HUES48 (cell line): ENCODE data around the gene SH2D3C.

Experiments
- H3K27ac ChIP-seq: one replicate; pipeline ENCODE4 v1.7.0; 2013; ENCODE audit warnings: low read depth, low read length, inconsistent platforms
- H3K27me3 ChIP-seq: 2 replicates; pipeline ENCODE4 v1.6.1; 2013; ENCODE audit warnings: mild to moderate bottlenecking, low read length; ENCODE audit not compliant: control insufficient read depth, insufficient read depth
- H3K36me3 ChIP-seq: 2 replicates; pipeline ENCODE4 v1.6.1; 2013; ENCODE audit warnings: low read length; ENCODE audit not compliant: control insufficient read depth, insufficient read depth
- H3K4me1 ChIP-seq: 2 replicates; pipeline ENCODE4 v1.6.1; 2013; ENCODE audit warnings: mild to moderate bottlenecking, low read length; ENCODE audit not compliant: control insufficient read depth, insufficient read depth
- H3K4me3 ChIP-seq: 2 replicates; pipeline ENCODE4 v1.5.1; 2013; ENCODE audit warnings: mild to moderate bottlenecking, low read depth, low read length
- H3K9ac ChIP-seq: 2 replicates; pipeline ENCODE4 v1.6.1; 2013; ENCODE audit warnings: mild to moderate bottlenecking, low read depth, low read length, moderate library complexity
- H3K9me3 ChIP-seq: 2 replicates; pipeline ENCODE4 v1.6.1; 2013; ENCODE audit warnings: low read length; ENCODE audit not compliant: control insufficient read depth, insufficient read depth

The SH2D3C gene

GRCh38 chr9:127770905-127771569 lies 7.4 kb downstream of the SH2D3C start:
- no peak overlapping the region for H3K27ac ChIP-seq
- H3K4me3 ChIP-seq, result peak overlapping the region; percentile 66
- H3K4me1 ChIP-seq, result peaks cover 19% of the 10 kb centered on the region
- no peak overlapping the region for H3K9ac ChIP-seq
- no peaks in the 10 kb centered on the region for H3K27me3 ChIP-seq
- H3K9me3 ChIP-seq, result no peaks in the 10 kb centered on the region
- H3K36me3 ChIP-seq, result no peaks in the 10 kb centered on the region

GRCh38 chr9:127770583-127770904 lies 7.9 kb downstream of the SH2D3C start:
- no peaks in the 10 kb centered on the region for H3K36me3 ChIP-seq
- no peak overlapping the region for H3K27ac ChIP-seq
- peak overlapping the region; percentile 66 for H3K4me3 ChIP-seq
- no peaks in the 10 kb centered on the region for H3K27me3 ChIP-seq
- peaks cover 18% of the 10 kb centered on the region for H3K4me1 ChIP-seq
- H3K9ac ChIP-seq, result no peak overlapping the region
- H3K9me3 ChIP-seq, result no peaks in the 10 kb centered on the region

GRCh38 chr9:127769929-127770582 lies 8.4 kb downstream of the SH2D3C start:
- Histone ChIP-seq H3K27ac (no peak overlapping the region), H3K36me3 (no peaks in the 10 kb centered on the region), H3K27me3 (no peaks in the 10 kb centered on the region), H3K9ac (no peak overlapping the region), H3K4me1 (peaks cover 18% of the 10 kb centered on the region), H3K4me3 (0 out of 2 replicates have a peak overlapping the region, but pooled peaks have one; percentile 66), H3K9me3 (no peaks in the 10 kb centered on the region)

GRCh38 chr9:127769101-127769500 lies 9.4 kb downstream of the SH2D3C start:
- Histone ChIP-seq H3K4me1 (peaks cover 18% of the 10 kb centered on the region), H3K27ac (no peak overlapping the region), H3K27me3 (no peaks in the 10 kb centered on the region), H3K4me3 (no peak overlapping the region), H3K36me3 (no peaks in the 10 kb centered on the region), H3K9ac (no peak overlapping the region), H3K9me3 (no peaks in the 10 kb centered on the region)

GRCh38 chr9:127768698-127769097 lies 9.8 kb downstream of the SH2D3C start:
- Histone ChIP-seq H3K9ac (no peak overlapping the region), H3K36me3 (no peaks in the 10 kb centered on the region), H3K9me3 (no peaks in the 10 kb centered on the region), H3K4me3 (no peak overlapping the region), H3K27me3 (no peaks in the 10 kb centered on the region), H3K27ac (no peak overlapping the region), H3K4me1 (peaks cover 21% of the 10 kb centered on the region)

GRCh38 chr9:127767909-127768331 lies 10.5 kb downstream of the SH2D3C start:
- H3K36me3 ChIP-seq, result no peaks in the 10 kb centered on the region
- peaks cover 23% of the 10 kb centered on the region for H3K4me1 ChIP-seq
- H3K9me3 ChIP-seq, result no peaks in the 10 kb centered on the region
- peak overlapping the region; percentile 5 for H3K27ac ChIP-seq
- H3K4me3 ChIP-seq, result no peak overlapping the region
- no peak overlapping the region; the same call in 1 of the 2 replicates for H3K9ac ChIP-seq
- no peaks in the 10 kb centered on the region for H3K27me3 ChIP-seq

- Histone ChIP-seq H3K9me3 (no peaks in the 10 kb centered on the region), H3K9ac (peak overlapping the region; percentile 31; the same call in 1 of the 2 replicates), H3K4me3 (no peak overlapping the region), H3K36me3 (no peaks in the 10 kb centered on the region), H3K4me1 (peaks cover 25% of the 10 kb centered on the region), H3K27me3 (no peaks in the 10 kb centered on the region), H3K27ac (no peak overlapping the region)
These were observed 11.1 kb downstream of the SH2D3C start for GRCh38 chr9:127767410-127767809.

- Histone ChIP-seq H3K4me1 (peaks cover 27% of the 10 kb centered on the region), H3K27ac (no peak overlapping the region)
These were observed 13.0 kb downstream of the SH2D3C start for GRCh38 chr9:127765418-127765817.

GRCh38 chr9:127763918-127764384 lies 14.5 kb downstream of the SH2D3C start:
- H3K27me3 ChIP-seq, result no peaks in the 10 kb centered on the region
- no peaks in the 10 kb centered on the region for H3K36me3 ChIP-seq
- peaks cover 19% of the 10 kb centered on the region for H3K4me1 ChIP-seq
- no peak overlapping the region for H3K4me3 ChIP-seq
- H3K9me3 ChIP-seq, result no peaks in the 10 kb centered on the region
- no peak overlapping the region for H3K9ac ChIP-seq
- no peak overlapping the region for H3K27ac ChIP-seq

More at GRCh38 chr9:127765418-127765817, 13.0 kb downstream of the SH2D3C start:
- H3K27me3 ChIP-seq, result no peaks in the 10 kb centered on the region
- H3K36me3 ChIP-seq, result no peaks in the 10 kb centered on the region
- no peaks in the 10 kb centered on the region for H3K9me3 ChIP-seq
- H3K9ac ChIP-seq, result no peak overlapping the region
- H3K4me3 ChIP-seq, result no peak overlapping the region

- Histone ChIP-seq H3K4me3 (no peak overlapping the region), H3K9me3 (no peaks in the 10 kb centered on the region), H3K27ac (no peak overlapping the region), H3K4me1 (peaks cover 16% of the 10 kb centered on the region), H3K9ac (no peak overlapping the region), H3K27me3 (no peaks in the 10 kb centered on the region), H3K36me3 (no peaks in the 10 kb centered on the region)
These were observed 16.3 kb downstream of the SH2D3C start for GRCh38 chr9:127762111-127762676.

- Histone ChIP-seq H3K27ac (no peak overlapping the region), H3K4me1 (peaks cover 16% of the 10 kb centered on the region), H3K4me3 (no peak overlapping the region), H3K9me3 (no peaks in the 10 kb centered on the region), H3K9ac (no peak overlapping the region), H3K27me3 (peaks cover under 1% of the 10 kb centered on the region; the same call in 1 of the 2 replicates), H3K36me3 (no peaks in the 10 kb centered on the region)
These were observed 16.9 kb downstream of the SH2D3C start for GRCh38 chr9:127761491-127761956.
